Measurements from ENCODE around the gene PRR3. TPM values are rescaled to one million over a fixed set of nuclear protein-coding genes. Genes with fewer than 3 reads are reported as not detected.
A peak's percentile ranks its signal among the peaks of the same experiment; 100 is the strongest.

The PRR3 gene
- total and polyA plus RNA-seq, 9 of the 15 experiments (the other 6 are each of a cell fraction or from before 2014, with no cell fraction given), result 23.5 to 59.6 (median 28.8) TPM

- no peak for TF ChIP-seq RBM15 (IDR thresholded peaks at IDR 0.05; ENCODE audit: insufficient read depth, low read length)
- TF ChIP-seq CSDE1 (IDR thresholded peaks at IDR 0.05), result no peak
- TF ChIP-seq POLR2B (IDR thresholded peaks at IDR 0.05; ENCODE audit: low read depth, partially characterized antibody), result peak; percentile 19
- TF ChIP-seq ILF3 (IDR thresholded peaks at IDR 0.05; ENCODE audit: borderline replicate concordance), result no peak
- TF ChIP-seq POLR2AphosphoS2 (IDR thresholded peaks at IDR 0.05; ENCODE audit: low read length), result peak; percentile 91
- no peak for TF ChIP-seq SRSF1 (IDR thresholded peaks at IDR 0.05; ENCODE audit: low read depth, low read length)
- no peak for TF ChIP-seq PTRF (tag; IDR thresholded peaks at IDR 0.05)
- TF ChIP-seq EHMT2 (IDR thresholded peaks at IDR 0.05), result no peak
Measured at GRCh38 chr6:30610065-30610464, 53.0 kb downstream of the PRR3 start (continued).

GRCh38 chr6:30611150-30611855 is 54.2 kb downstream of the PRR3 start:
- DNase-seq (ENCODE audit: extremely low read depth in 1 of 4, low spot score in 3 of 4), result no peak
- CTCF ChIA-PET (ENCODE audit: low intra/inter-chr PET ratio), result no interaction called here
- BruUV-seq (replicated peaks), result no TSS peak
- no peak overlapping the region for H2AFZ ChIP-seq (ENCODE audit: low read depth, low read length)
- in situ Hi-C loops (cut with MboI), result no loop called here
- TF ChIP-seq ZNF316 (IDR thresholded peaks at IDR 0.05), result peak; percentile 78
- TF ChIP-seq RFX5 (IDR thresholded peaks at IDR 0.05; ENCODE audit: low read depth, low read length), result no peak
- peak; percentile 30 for TF ChIP-seq ARHGAP35 (IDR thresholded peaks at IDR 0.05; ENCODE audit: partially characterized antibody)
- no peak for TF ChIP-seq STAT5B (CRISPR knock-in tag; IDR thresholded peaks at IDR 0.05)
- no peak for TF ChIP-seq PRMT5 (CRISPR knock-in tag; IDR thresholded peaks at IDR 0.05)
- TF ChIP-seq SOX6 (IDR thresholded peaks at IDR 0.05), result no peak
- TF ChIP-seq POLR2A (conservative IDR thresholded peaks at IDR 0.05), result peak; percentile 55
- 0 out of 4 replicates have a peak, but pooled peaks of 1 of the 2 experiments have one; percentile 31 for TF ChIP-seq BCLAF1 (IDR thresholded peaks at IDR 0.05; ENCODE audit: borderline replicate concordance in 1 of 2, control insufficient read depth in 1 of 2, low read depth in 2 of 2, low read length in 1 of 2)
- TF ChIP-seq CBX5 (IDR thresholded peaks at IDR 0.05; ENCODE audit: borderline replicate concordance, low read depth), result no peak
- TF ChIP-seq POLR2B (IDR thresholded peaks at IDR 0.05; ENCODE audit: low read depth, partially characterized antibody), result peak; percentile 31
- no peak for TF ChIP-seq FOXK2 (conservative IDR thresholded peaks at IDR 0.05 in 1 of 2, IDR thresholded peaks at IDR 0.05 in 1 of 2; ENCODE audit: low read depth in 2 of 2)
- no peaks in the 10 kb centered on the region for H3K9me1 ChIP-seq (ENCODE audit: control insufficient read depth, insufficient read depth, low read length)
- H3K27ac ChIP-seq (ENCODE audit: extremely low read depth, low read depth, low read length), result no peak overlapping the region
- H3K9ac ChIP-seq (ENCODE audit: insufficient read depth in 1 of 2, low read depth in 2 of 2, low read length in 2 of 2), result no peak overlapping the region
- FAIRE-seq, result no peak
- H3K79me2 ChIP-seq (ENCODE audit: control insufficient read depth, insufficient read depth, low read length), result peaks cover 66% of the 10 kb centered on the region
- H3K4me3 ChIP-seq, result no peak overlapping the region
- H3K9me3 ChIP-seq (replicated peaks; ENCODE audit: control insufficient read depth, insufficient read depth, low read depth, low read length), result no peaks in the 10 kb centered on the region
- no peak for ATAC-seq
- H3K27me3 ChIP-seq (ENCODE audit: control insufficient read depth in 2 of 2, insufficient read depth in 2 of 2, low read length in 2 of 2), result no peaks in the 10 kb centered on the region
- H3K36me3 ChIP-seq (ENCODE audit: control insufficient read depth, insufficient read depth, low read length), result peaks cover 87% of the 10 kb centered on the region
- peaks cover 4% of the 10 kb centered on the region; the same call in 1 of the 2 replicates for H4K20me1 ChIP-seq (replicated peaks; ENCODE audit: control insufficient read depth, insufficient read depth, low read length)
- no peak overlapping the region for H3K4me2 ChIP-seq (ENCODE audit: insufficient read depth, low read length)
- intact Hi-C loops (cut with micrococcal nuclease), result no loop called here
- POLR2A ChIA-PET, result interaction anchor here (0.9 to 4.8 kb wide), 8 partner anchors 11 to 70 kb away, joined by 3 to 310 read pairs (median 10); no protein-coding TSS in a partner anchor
- peaks cover 0 to 21% of the 10 kb centered on the region in 2 experiments; a peak in 3 of 5 replicates for H3K4me1 ChIP-seq (replicated peaks in 1 of 2; ENCODE audit: control insufficient read depth in 2 of 2, insufficient read depth in 2 of 2, low read length in 2 of 2)
- 79% methylated on average over 9 of the region's 9 CpGs for WGBS (ENCODE audit: insufficient coverage, low coverage, missing lambda C conversion rate)
